ENCODE data around the gene RSRC1. TPM values are rescaled to one million over a fixed set of nuclear protein-coding genes. Genes with fewer than 3 reads are reported as not detected.
"Not testable (repeated sequence)": the region's sequence is repeated elsewhere in the genome, so short reads cannot be mapped to it uniquely, and the experiment has no call there.

RSRC1 gene
- total and polyA plus RNA-seq, 2 of the 13 experiments (the other 11 are each of a cell fraction or from before 2014, with no cell fraction given), result 4.9 to 63.0 TPM

DNA sequence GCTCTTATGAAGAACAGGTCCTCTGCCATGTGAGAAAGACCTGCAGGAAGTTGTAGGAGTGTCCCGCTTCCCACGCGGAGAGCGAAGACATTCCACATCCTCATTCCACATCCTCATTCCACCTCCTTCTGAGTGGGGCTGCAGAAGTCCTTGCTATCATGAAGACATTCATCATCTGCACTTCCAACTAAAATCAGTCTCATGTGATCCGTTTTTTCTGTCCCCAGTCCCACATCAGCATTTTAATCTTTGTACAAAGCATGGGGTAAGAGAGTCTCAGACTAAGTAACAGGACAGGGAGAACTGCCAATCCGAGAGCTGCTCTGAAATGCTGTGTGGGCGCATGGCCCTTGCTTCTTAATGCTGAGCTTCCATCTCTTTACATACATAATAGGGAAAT, 227.2 kb downstream of the RSRC1 start (continued):
- TF ChIP-seq ZBTB43 (CRISPR knock-in tag; conservative IDR thresholded peaks at IDR 0.05), result no peak
- no peak for TF ChIP-seq ZNF615 (CRISPR knock-in tag; IDR thresholded peaks at IDR 0.05; ENCODE audit: borderline replicate concordance)
- no peak for TF ChIP-seq GPN1 (CRISPR knock-in tag; IDR thresholded peaks at IDR 0.05; ENCODE audit: borderline replicate concordance)
- no peak for TF ChIP-seq NCOA5 (CRISPR knock-in tag; IDR thresholded peaks at IDR 0.05)
- no peak for TF ChIP-seq ATF7 (IDR thresholded peaks at IDR 0.05)
- TF ChIP-seq ATF7 (CRISPR knock-in tag; IDR thresholded peaks at IDR 0.05), result no peak
- TF ChIP-seq MAF1 (CRISPR knock-in tag; IDR thresholded peaks at IDR 0.05; ENCODE audit: borderline replicate concordance), result no peak
- TF ChIP-seq XRCC5 (optimal IDR thresholded peaks at IDR 0.05; ENCODE audit: low read length), result no peak
- no peak for TF ChIP-seq ZNF788 (CRISPR knock-in tag; IDR thresholded peaks at IDR 0.05; ENCODE audit: borderline replicate concordance)
- no peak for TF ChIP-seq ZNF280D (CRISPR knock-in tag; IDR thresholded peaks at IDR 0.05)

DNA sequence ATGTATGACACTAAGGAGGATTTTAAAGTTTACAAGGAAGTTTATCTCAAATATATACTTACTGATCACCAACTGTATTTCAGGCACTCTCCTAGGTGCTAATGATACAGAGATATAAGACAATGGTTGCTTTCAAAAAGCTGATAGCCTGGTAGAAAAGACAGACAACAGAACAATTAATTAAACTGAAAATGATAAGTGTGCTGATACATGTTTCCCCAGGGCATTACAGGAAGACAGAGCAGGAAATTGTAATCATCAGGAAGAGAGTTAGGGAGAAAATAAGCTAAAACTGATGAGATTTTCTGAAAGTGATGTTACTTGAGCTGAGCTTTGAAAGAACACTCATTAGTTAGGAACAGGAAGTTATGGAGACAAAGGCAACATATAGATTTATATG, 229.7 kb downstream of the RSRC1 start:
- Histone ChIP-seq H3K4me2 (ENCODE audit: low read depth, low read length) (no peak overlapping the region), H3K4me3 (replicated peaks in 1 of 3; ENCODE audit: insufficient read depth in 1 of 3, low read depth in 2 of 3, low read length in 3 of 3) (no peak overlapping the region), H3K36me3 (replicated peaks in 1 of 2; ENCODE audit: control insufficient read depth in 1 of 2, insufficient read depth in 2 of 2, low read length in 2 of 2) (no peaks in the 10 kb centered on the region), H4K20me1 (ENCODE audit: insufficient read depth, low read length) (no peaks in the 10 kb centered on the region), H3K4me1 (ENCODE audit: insufficient read depth, low read length) (no peaks in the 10 kb centered on the region), H3K79me2 (ENCODE audit: insufficient read depth, low read length) (no peaks in the 10 kb centered on the region), H3K9me3 (ENCODE audit: low read length) (no peaks in the 10 kb centered on the region), H3K27me3 (ENCODE audit: control insufficient read depth in 1 of 2, insufficient read depth in 2 of 2, low read length in 2 of 2) (no peaks in the 10 kb centered on the region), H3K27ac (ENCODE audit: extremely low read length, insufficient read depth, low read length) (no peak overlapping the region), H3K9ac (ENCODE audit: insufficient read depth, low read depth, low read length) (no peak overlapping the region), H2AFZ (ENCODE audit: low read length) (no peak overlapping the region)
- no TSS peak for BruUV-seq (replicated peaks)
- TF ChIP-seq ZFP1 (CRISPR knock-in tag; IDR thresholded peaks at IDR 0.05), result no peak
- TF ChIP-seq ZFP82 (CRISPR knock-in tag; IDR thresholded peaks at IDR 0.05; ENCODE audit: borderline replicate concordance), result no peak
- no peak for TF ChIP-seq ZNF776 (CRISPR knock-in tag; IDR thresholded peaks at IDR 0.05)
- ChIA-PET CTCF (ENCODE audit: low intra/inter-chr PET ratio, low total read pairs) (no interaction called here), POLR2A (no interaction called here)
- ATAC-seq, result no peak
- intact Hi-C loops (cut with micrococcal nuclease; ENCODE audit: unreplicated experiment), result no loop called here
- no peak for DNase-seq (ENCODE audit: low spot score)
- no peak for FAIRE-seq
- in situ Hi-C loops (cut with HindIII; ENCODE audit: extremely low pct_ligation_motif_present, low pct_unique_long_range_greater_than_20kb), result no loop called here

- H3K9me3 ChIP-seq (ENCODE audit: low read length); FAIRE-seq; ATAC-seq; H3K4me1 ChIP-seq (ENCODE audit: insufficient read depth, low read length); CTCF ChIA-PET (ENCODE audit: low intra/inter-chr PET ratio, low total read pairs); H3K36me3 ChIP-seq (replicated peaks in 1 of 2; ENCODE audit: control insufficient read depth in 1 of 2, insufficient read depth in 2 of 2, low read length in 2 of 2); BruUV-seq (replicated peaks); H4K20me1 ChIP-seq (ENCODE audit: insufficient read depth, low read length); H3K27me3 ChIP-seq (ENCODE audit: control insufficient read depth in 1 of 2, insufficient read depth in 2 of 2, low read length in 2 of 2); DNase-seq (ENCODE audit: low spot score); H3K79me2 ChIP-seq (ENCODE audit: insufficient read depth, low read length); H2AFZ ChIP-seq (ENCODE audit: low read length); in situ Hi-C loops (cut with HindIII; ENCODE audit: extremely low pct_ligation_motif_present, low pct_unique_long_range_greater_than_20kb); H3K9ac ChIP-seq (ENCODE audit: insufficient read depth, low read depth, low read length); intact Hi-C loops (cut with micrococcal nuclease; ENCODE audit: unreplicated experiment); POLR2A ChIA-PET; H3K27ac ChIP-seq (ENCODE audit: extremely low read length, insufficient read depth, low read length); H3K4me2 ChIP-seq (ENCODE audit: low read depth, low read length); H3K4me3 ChIP-seq (replicated peaks in 1 of 3; ENCODE audit: insufficient read depth in 1 of 3, low read depth in 2 of 3, low read length in 3 of 3): not testable (repeated sequence)
- 89% methylated on average over 1 of the region's 2 CpGs for WGBS (ENCODE audit: low lambda C conversion rate)
These were observed 231.1 kb downstream of the RSRC1 start for GRCh38 chr3:158340951-158341350.

All from HepG2 (cell line).